Anterior cingulate cortex (tissue), 58 donors: Measurements from ENCODE around the gene ODAM.
"Not testable (repeated sequence)": the region's sequence is repeated elsewhere in the genome, so short reads cannot be mapped to it uniquely, and the experiment has no call there.

Experiments used
- DNase-seq, 58 donors: peaks; one replicate each; lab custom pipeline; 2025; lab: John Stamatoyannopoulos, UW

The ODAM gene

GRCh38 chr4:70221389-70221788 is 25.9 kb downstream of the ODAM start:
- DNase-seq, result not testable (repeated sequence)

- not testable (repeated sequence) for DNase-seq
These were observed 26.3 kb downstream of the ODAM start for GRCh38 chr4:70221818-70222217.

GRCh38 chr4:70225824-70226223 is 30.3 kb downstream of the ODAM start, which contains the start of gene FDCSP:
Gene FDCSP, plus strand, starts transcription at chr4:70226124. Its CDS starts 5,071 bp downstream, at chr4:70231195.
- no peak for DNase-seq

GRCh38 chr4:70236125-70236524 is 40.6 kb downstream of the ODAM start:
- no peak for DNase-seq

- no peak for DNase-seq
These were observed 43.8 kb downstream of the ODAM start for GRCh38 chr4:70239131-70239883.

- DNase-seq, result no peak
These were observed 44.5 kb downstream of the ODAM start for GRCh38 chr4:70239884-70240591.

- DNase-seq, result not testable (repeated sequence)
These were observed 46.8 kb downstream of the ODAM start, which contains the start of gene CSN3 for GRCh38 chr4:70242297-70242696. Gene CSN3, plus strand, starts transcription at chr4:70242597. Its CDS starts 2,223 bp downstream, at chr4:70244820.

GRCh38 chr4:70243091-70243490 is 47.6 kb downstream of the ODAM start:
- DNase-seq, result no peak

GRCh38 chr4:70251250-70251944 is 55.9 kb downstream of the ODAM start:
- DNase-seq, result no peak

GRCh38 chr4:70251945-70252277 is 56.4 kb downstream of the ODAM start:
- no peak for DNase-seq
